ENCODE data around the gene GPC6.

GRCh38 chr13:93951951-93952350 lies 725.3 kb downstream of the GPC6 start:
- TF ChIP-seq CTCF (IDR thresholded peaks at IDR 0.05; ENCODE audit: insufficient read depth, low read depth, low read length): no peak
- TF ChIP-seq EZH2 (IDR thresholded peaks at IDR 0.05; ENCODE audit: insufficient read depth, low read length): no peak

All from astrocyte (in vitro differentiated cells and primary cell).